AML-193 (cell line): ENCODE measurements around the gene GPR119.
A peak's percentile ranks its signal among the peaks of the same experiment; 100 is the strongest.
"Not testable (repeated sequence)": the region's sequence is repeated elsewhere in the genome, so short reads cannot be mapped to it uniquely, and the experiment has no call there.

Experiments used
- DNase-seq, 2 experiments: peaks; one replicate each; lab custom pipeline; 2025; lab: John Stamatoyannopoulos, UW

Gene GPR119

GRCh38 chrX:130385520-130385919, at the start of gene GPR119:
TSS of gene GPR119 (minus strand) at chrX:130385674. CDS start at chrX:130385447, 227 bp downstream.
- DNase-seq, result no peak

DNA sequence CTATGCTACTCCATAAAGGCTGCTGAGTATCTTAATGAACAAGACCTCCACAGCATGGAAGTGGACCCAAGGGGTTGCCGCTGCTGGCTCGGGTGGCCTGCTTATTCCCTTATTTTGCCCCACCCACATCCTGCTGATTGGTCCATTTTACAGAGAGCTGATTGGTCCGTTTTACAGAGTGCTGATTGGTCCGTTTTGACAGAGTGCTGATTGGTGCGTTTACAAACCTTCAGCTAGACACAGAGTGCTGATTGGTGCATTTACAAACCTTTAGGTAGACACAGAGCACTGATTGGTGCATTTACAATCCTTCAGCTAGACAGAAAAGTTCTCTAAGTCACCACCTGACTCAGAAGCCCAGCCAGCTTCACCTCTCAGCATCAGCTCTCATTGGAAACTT, 43.8 kb upstream of the GPR119 start:
- not testable (repeated sequence) for DNase-seq

GRCh38 chrX:130426531-130426930, 41.1 kb upstream of the GPR119 start:
- DNase-seq, result no peak

- no peak for DNase-seq
Measured at GRCh38 chrX:130419263-130419662, 33.8 kb upstream of the GPR119 start.

- DNase-seq, result no peak
Measured at GRCh38 chrX:130418740-130419139, 33.3 kb upstream of the GPR119 start.

GRCh38 chrX:130418066-130418465, 32.6 kb upstream of the GPR119 start:
- DNase-seq, result no peak

DNA sequence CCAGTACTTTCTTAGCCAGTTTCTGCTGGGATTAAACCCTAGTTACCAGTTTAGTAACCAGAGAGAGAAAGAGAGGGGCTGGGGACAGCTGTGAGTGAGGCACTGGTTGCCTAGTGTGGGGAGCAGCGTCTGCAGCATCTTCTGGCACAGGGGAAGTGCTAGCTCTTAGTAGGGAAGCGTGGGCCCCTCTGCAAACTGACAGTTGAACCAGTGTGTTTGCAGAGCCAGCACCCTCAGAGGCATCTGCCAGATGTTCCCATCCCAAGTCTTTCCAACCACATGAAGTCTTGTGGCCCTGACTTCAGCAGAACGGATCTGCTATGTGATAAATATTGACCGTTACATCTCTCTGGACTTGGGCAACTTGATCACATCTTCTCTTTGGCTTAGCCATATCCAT, 31.3 kb upstream of the GPR119 start:
- no peak for DNase-seq

- no peak for DNase-seq
Measured at GRCh38 chrX:130415201-130415600, 29.7 kb upstream of the GPR119 start.

GRCh38 chrX:130414800-130415199, 29.3 kb upstream of the GPR119 start:
- no peak for DNase-seq

DNA sequence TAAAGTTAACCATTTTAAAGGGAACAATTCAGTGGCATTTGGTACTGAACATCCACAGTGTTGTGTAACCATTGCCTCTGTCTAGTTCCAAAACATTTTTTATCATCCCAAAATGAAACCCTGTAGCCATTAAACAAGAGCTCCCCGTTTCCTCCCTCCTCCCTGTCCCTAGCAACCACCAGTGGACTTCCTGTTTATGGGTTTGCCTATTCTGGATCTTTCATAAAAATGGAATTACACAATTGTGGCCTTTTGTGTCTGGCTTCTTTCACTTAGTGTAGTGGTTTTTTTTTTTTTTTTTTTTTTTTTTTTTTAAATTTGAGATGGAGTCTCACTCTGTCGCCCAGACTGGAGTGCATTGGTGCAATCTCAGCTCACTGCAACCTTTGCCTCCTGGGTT, 27.9 kb upstream of the GPR119 start:
- DNase-seq, result peak; percentile 44 to 55

GRCh38 chrX:130402208-130402684, 16.8 kb upstream of the GPR119 start:
- DNase-seq, result no peak

DNA sequence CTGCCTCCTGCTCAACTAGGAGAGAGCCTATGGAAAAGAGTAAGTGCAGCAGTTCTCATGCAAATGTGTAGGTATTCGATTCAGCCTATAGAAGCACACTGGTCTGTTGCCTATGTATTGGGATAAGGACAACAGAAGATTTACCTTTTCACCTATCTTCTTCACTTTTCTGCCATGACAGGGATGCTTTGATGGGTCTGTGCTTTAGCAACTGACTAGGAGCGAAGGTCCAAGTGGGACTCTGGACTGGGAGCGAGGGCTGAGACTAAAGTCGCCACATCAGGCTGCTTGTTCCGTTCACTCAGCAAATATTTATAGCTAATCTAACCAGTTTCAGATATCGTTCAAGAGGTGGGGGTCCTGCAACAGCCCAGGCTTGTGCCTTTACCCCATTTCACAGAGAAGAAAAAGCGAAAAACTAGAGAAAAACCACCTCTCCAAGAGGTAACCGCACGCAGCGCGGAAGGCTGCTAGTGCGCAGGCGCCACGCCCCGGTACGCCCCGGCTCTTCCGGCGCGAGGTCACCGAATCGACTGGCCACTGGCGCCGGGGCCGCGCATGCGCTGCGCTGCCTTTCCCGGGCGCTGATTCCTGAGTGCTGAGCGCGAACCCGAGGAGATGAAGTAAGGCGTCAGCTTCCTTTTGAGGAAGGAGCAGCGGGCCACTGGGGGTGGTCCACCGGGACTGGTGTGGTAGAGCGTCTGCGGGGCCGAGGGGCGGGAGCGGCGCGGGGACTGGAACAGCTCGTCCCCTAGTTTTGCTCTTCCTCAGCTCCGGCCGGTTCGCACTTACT, 16.1 kb upstream of the GPR119 start, which contains the start of gene RBMX2:
Gene RBMX2, plus strand, starts transcription at position 573 of the 793 bp plus-strand sequence. Its CDS starts 46 bp downstream, at position 619.
- peak; percentile 27 to 32 for DNase-seq

GRCh38 chrX:130395341-130395740, 9.9 kb upstream of the GPR119 start:
- no peak for DNase-seq

GRCh38 chrX:130393451-130394074, 8.1 kb upstream of the GPR119 start:
- DNase-seq, result peak; percentile 2 to 11

DNA sequence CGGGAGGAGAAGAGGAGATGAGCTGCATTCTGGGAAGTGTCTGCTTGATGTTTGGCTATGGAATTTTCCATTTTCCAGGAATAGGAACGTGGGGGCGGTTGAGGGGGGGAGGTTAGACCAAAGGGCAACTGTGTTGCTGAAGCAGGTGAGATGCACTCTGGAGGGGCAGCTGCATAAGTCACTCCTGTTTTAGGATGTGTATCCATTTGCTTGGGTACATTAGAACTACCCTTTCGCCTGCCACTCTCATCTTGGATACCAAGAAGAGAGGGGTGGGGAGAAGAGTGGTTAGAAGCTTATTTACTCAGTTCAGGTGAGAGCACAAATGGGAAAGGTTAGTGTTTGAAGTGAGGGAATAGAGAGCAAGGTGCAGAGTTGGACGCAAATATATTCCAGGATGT, 934 bp upstream of the GPR119 start:
- no peak for DNase-seq

DNA sequence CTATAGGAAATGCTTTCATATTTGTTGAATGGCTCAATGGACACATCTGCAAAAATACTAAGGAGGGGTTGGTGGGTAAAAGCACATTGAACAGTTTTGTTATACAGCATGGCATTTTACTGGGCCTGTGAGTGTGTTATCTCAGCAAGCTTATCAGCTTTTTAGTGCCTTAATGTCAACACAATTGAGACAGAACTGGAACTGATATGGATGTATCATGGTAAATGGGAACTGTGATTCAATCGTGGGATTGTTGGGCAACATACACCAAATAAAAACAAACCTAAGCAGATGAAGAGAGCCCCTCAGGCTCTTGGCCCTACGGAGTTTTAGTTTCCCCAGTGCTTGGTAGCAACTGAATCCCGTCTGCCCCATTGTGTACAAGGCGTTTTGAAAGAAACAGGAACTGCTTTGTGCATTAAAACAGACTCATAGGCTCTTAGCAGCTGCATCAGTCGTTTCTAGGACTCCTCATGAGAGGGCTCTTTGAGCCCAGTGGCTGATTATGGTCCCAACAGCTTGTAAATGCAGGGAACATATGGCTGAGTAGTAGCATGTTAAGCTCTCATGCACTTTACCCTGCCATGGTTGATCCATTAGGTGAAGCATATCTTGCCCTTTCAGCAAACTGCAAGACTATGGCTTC, 7.3 kb downstream of the GPR119 start:
- no peak for DNase-seq

GRCh38 chrX:130376077-130376476, 9.4 kb downstream of the GPR119 start:
- no peak for DNase-seq

GRCh38 chrX:130352050-130352449, 33.4 kb downstream of the GPR119 start:
- not testable (repeated sequence) for DNase-seq

DNA sequence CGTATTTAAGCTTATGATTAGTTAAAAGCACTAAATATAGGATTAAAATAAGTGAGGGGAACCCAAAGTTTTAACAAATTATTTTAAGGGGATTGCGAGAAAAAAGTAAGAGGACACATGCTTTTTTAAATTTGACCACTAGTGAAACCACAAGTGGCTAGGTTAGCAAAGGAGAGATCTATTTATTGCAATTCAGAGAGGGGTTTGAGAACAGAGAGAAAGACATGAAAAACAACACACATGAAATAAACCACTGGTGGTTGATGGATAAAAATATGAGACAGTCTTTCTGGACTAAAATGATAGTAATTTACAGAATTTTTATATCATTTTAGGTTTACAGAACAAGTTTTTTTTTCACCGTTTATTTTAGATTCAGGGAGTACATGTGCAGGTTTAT, 33.9 kb downstream of the GPR119 start:
- DNase-seq, result no peak

DNA sequence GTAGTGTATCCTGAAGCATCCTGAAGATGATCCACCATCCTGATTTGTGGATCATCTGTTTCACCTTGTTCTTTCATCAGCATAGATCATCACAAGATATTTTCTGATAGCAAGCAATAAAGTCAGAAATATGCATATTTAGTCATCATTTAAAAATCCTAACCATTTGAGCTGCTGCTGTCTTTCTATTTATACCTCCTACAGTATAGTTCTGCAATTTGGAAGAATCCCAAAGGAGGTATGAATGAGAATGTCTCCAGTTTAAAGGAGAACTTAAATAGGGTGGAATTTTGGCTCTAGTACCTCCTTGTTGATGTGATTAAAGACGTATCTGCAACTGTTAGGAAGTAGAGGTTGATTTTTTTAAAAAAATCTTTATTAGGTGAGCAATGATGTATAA, 38.2 kb downstream of the GPR119 start:
- DNase-seq, result no peak

GRCh38 chrX:130343411-130343810, 42.1 kb downstream of the GPR119 start:
- DNase-seq, result no peak

DNA sequence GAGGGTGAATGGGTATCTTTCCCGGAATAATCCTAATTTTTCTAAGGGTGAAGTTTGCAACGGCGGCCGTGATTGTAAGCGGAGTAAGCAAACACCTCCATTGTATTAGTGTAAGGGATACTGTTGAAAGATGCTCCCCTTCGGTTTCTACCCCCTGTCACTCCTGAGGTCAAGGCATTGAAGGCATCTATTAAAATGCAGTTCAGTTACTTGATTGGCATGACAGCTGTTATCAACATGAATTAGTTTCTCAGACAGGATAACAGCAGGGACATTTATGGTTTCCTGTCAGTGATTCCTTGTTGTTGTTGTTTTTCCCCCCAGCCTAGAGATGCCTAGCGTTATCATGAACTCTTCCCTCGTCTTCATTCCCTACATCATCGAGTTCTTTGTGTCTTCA, 45.2 kb downstream of the GPR119 start:
- no peak for DNase-seq
